Fibroblast of villous mesenchyme (primary cell): ENCODE measurements around the gene MICU1. TPM values are rescaled to one million over a fixed set of nuclear protein-coding genes. Genes with fewer than 3 reads are reported as not detected.

Source experiments
- DNase-seq: peaks from one replicate; pipeline ENCODE4 v3.0.0-alpha.2; 2010; ENCODE audit warnings: low read depth
- H3K4me3 ChIP-seq: 2 replicates; pipeline ENCODE4 v1.5.1; 2011; ENCODE audit warnings: low read depth, mild to moderate bottlenecking, low read length
- CTCF ChIP-seq: IDR thresholded peaks from 2 replicates; pipeline ENCODE4 v1.5.1; 2012; ENCODE audit warnings: low read depth, mild to moderate bottlenecking, low read length; ENCODE audit not compliant: insufficient read depth
- total RNA-seq: library from RNA; depleted of rRNA; stranded (reverse); fragments of >200 nt; gene quantifications from 2 replicates; pipeline ENCODE4 v1.2.3, GENCODE V29; 2012

Gene MICU1
- total RNA-seq, 1 donor: 44.0 TPM

GRCh38 chr10:72379776-72380175 lies 246.1 kb downstream of the MICU1 start:
- no peak for DNase-seq
- TF ChIP-seq CTCF: no peak
- no peak overlapping the region for H3K4me3 ChIP-seq

- no peak overlapping the region for H3K4me3 ChIP-seq
- no peak for TF ChIP-seq CTCF
- no peak for DNase-seq
Observed at GRCh38 chr10:72379062-72379461, 246.8 kb downstream of the MICU1 start.

- DNase-seq: peak; percentile 16
- TF ChIP-seq CTCF: peak; percentile 20
- no peak overlapping the region for H3K4me3 ChIP-seq
Observed at GRCh38 chr10:72375585-72375984, 250.3 kb downstream of the MICU1 start.

GRCh38 chr10:72375173-72375572 lies 250.7 kb downstream of the MICU1 start:
- no peak for TF ChIP-seq CTCF
- H3K4me3 ChIP-seq: no peak overlapping the region
- DNase-seq: no peak

GRCh38 chr10:72370201-72370722 lies 255.6 kb downstream of the MICU1 start:
- DNase-seq: no peak
- no peak overlapping the region for H3K4me3 ChIP-seq
- TF ChIP-seq CTCF: no peak

GRCh38 chr10:72367301-72367960 lies 258.4 kb downstream of the MICU1 start:
- no peak for TF ChIP-seq CTCF
- peak; percentile 25 for DNase-seq
- H3K4me3 ChIP-seq: no peak overlapping the region
